BLaER1 treated with 17β-estradiol and CSF1 and Interleukin-3, amounts not matched to agents 10 nM and 100 nM (cell line): Measurements from ENCODE around the gene NFYC.

Experiments
- H3K27ac ChIP-seq, 11 experiments: shearing (Covaris generic); formaldehyde crosslinking; 2 replicates each; pipeline ENCODE4 v1.8.1; 2022
- H3K27me3 ChIP-seq, 11 experiments: shearing (Covaris generic); formaldehyde crosslinking; 2 replicates each; pipeline ENCODE4 v1.8.1; 2022
- H3K36me3 ChIP-seq, 11 experiments: shearing (Covaris generic); formaldehyde crosslinking; 2 replicates each; pipeline ENCODE4 v1.8.1; 2022
- H3K4me1 ChIP-seq, 10 experiments: shearing (Covaris generic); formaldehyde crosslinking; 2 replicates each; pipeline ENCODE4 v1.8.1; 2022
- H3K4me2 ChIP-seq, 11 experiments: shearing (Covaris generic); formaldehyde crosslinking; 2 replicates each; pipeline ENCODE4 v1.8.1; 2022
- H3K4me3 ChIP-seq, 10 experiments: shearing (Covaris generic); formaldehyde crosslinking; 2 replicates each; pipeline ENCODE4 v1.8.1; 2022
- H3K9ac ChIP-seq, 11 experiments: shearing (Covaris generic); formaldehyde crosslinking; 2 replicates each; pipeline ENCODE4 v1.8.1; 2022
- H3K9me3 ChIP-seq, 11 experiments: shearing (Covaris generic); formaldehyde crosslinking; replicated peaks in 1 of 11; 2 replicates each; pipeline ENCODE4 v1.8.1; 2022
- H4K20me1 ChIP-seq, 11 experiments: shearing (Covaris generic); formaldehyde crosslinking; 2 replicates each; pipeline ENCODE4 v1.8.1; 2022
- Cebpa-rat ChIP-seq, 11 experiments: shearing (Covaris generic); IDR thresholded peaks; 2 replicates each; pipeline ENCODE4 v1.8.1; 2022

The NFYC gene

DNA sequence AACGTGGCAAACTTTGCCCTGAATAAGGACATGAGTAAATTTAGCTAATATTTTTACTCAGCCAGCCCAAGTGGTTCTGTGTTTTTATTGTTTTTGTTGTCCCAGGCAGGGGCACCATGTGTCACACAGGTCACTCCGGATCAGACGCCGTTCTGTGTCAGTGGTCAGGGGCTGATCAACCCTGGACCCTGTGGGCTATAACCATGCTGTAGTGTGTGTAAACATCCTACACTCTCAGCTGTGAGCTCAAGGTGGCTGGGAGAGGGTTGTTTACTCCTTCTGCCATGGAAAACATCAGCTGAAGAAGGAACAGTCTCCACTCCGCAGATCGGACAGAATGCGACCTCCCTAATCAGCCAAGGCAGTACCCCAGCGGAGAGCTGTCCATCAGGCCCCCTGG lies 65.6 kb downstream of the NFYC start:
- Histone ChIP-seq H3K4me2 (no peak overlapping the region), H3K36me3 (peaks cover 90 to 100% (median 97%) of the 10 kb centered on the region in 11 experiments), H3K4me3 (no peak overlapping the region), H3K9me3 (no peaks in the 10 kb centered on the region), H4K20me1 (peaks cover 0 to 19% (median 0%) of the 10 kb centered on the region in 11 experiments; a peak in 5 of 22 replicates), H3K4me1 (peaks cover 0 to 13% (median 5%) of the 10 kb centered on the region in 10 experiments; a peak in 15 of 20 replicates), H3K27me3 (no peaks in the 10 kb centered on the region), H3K9ac (no peak overlapping the region), H3K27ac (no peak overlapping the region)
- TF ChIP-seq Cebpa-rat (IDR thresholded peaks at IDR 0.05), result no peak

DNA sequence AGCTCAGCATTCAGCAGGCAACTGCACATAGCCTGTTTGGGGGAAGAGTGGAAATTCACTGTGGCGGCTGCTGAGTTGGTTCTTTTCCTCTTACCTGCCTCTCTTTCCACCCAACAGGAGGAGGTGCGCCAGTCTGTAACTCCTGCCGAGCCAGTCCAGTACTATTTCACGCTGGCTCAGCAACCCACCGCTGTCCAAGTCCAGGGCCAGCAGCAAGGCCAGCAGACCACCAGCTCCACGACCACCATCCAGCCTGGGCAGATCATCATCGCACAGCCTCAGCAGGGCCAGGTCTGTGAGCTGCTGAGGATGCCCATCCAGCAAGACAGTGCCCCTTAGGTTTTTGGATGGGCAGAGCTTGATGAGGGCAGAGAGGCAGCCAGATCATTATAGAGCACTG lies 66.5 kb downstream of the NFYC start:
- Histone ChIP-seq H3K36me3 (peaks cover 91 to 99% (median 97%) of the 10 kb centered on the region in 11 experiments), H4K20me1 (peaks cover 0 to 19% (median 0%) of the 10 kb centered on the region in 11 experiments; a peak in 5 of 22 replicates), H3K4me2 (no peak overlapping the region), H3K9ac (no peak overlapping the region), H3K27ac (no peak overlapping the region), H3K9me3 (no peaks in the 10 kb centered on the region), H3K4me3 (no peak overlapping the region), H3K4me1 (peaks cover 0 to 22% (median 14%) of the 10 kb centered on the region in 10 experiments; a peak in 17 of 20 replicates), H3K27me3 (no peaks in the 10 kb centered on the region)
- TF ChIP-seq Cebpa-rat (IDR thresholded peaks at IDR 0.05), result no peak

GRCh38 chr1:40758578-40759343 lies 67.3 kb downstream of the NFYC start:
- H3K27me3 ChIP-seq, result no peaks in the 10 kb centered on the region
- H4K20me1 ChIP-seq, result peaks cover 0 to 22% (median 2%) of the 10 kb centered on the region in 11 experiments; a peak in 9 of 22 replicates
- H3K27ac ChIP-seq, result no peak overlapping the region
- TF ChIP-seq Cebpa-rat (IDR thresholded peaks at IDR 0.05), result no peak
- H3K4me1 ChIP-seq, result peaks cover 5 to 27% (median 21%) of the 10 kb centered on the region in 10 experiments
- no peaks in the 10 kb centered on the region for H3K9me3 ChIP-seq
- no peak overlapping the region for H3K4me2 ChIP-seq
- H3K36me3 ChIP-seq, result peaks cover 89 to 99% (median 95%) of the 10 kb centered on the region in 11 experiments
- no peak overlapping the region; a peak in 1 of 22 replicates for H3K9ac ChIP-seq
- no peak overlapping the region for H3K4me3 ChIP-seq

DNA sequence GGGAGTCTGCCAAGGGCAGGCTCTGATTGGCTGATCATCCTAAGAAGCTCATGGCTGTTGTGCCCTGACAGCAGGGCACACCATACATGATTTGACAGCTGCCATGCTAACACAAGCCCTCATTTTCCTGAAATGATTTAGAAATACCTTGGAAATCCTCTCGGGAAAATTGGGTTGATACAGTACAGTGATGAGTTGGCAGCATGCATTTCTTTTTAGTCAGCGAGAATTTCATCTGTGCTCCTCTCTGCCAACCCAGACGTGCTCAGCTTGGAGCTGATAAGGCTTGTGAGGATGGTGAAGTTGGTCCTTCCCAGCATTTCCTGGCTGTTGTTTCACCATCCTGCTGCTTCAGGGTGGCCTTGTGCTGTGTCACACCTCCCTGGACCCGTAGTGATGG lies 69.5 kb downstream of the NFYC start:
- no peak for TF ChIP-seq Cebpa-rat (IDR thresholded peaks at IDR 0.05)
- no peak overlapping the region for H3K27ac ChIP-seq
- no peak overlapping the region for H3K4me3 ChIP-seq
- no peaks in the 10 kb centered on the region for H3K27me3 ChIP-seq
- no peak overlapping the region for H3K9ac ChIP-seq
- H4K20me1 ChIP-seq, result peaks cover 0 to 36% (median 3%) of the 10 kb centered on the region in 11 experiments; a peak in 10 of 22 replicates
- H3K9me3 ChIP-seq, result no peaks in the 10 kb centered on the region
- no peak overlapping the region for H3K4me2 ChIP-seq
- peaks cover 86 to 99% (median 95%) of the 10 kb centered on the region in 11 experiments for H3K36me3 ChIP-seq
- H3K4me1 ChIP-seq, result peaks cover 8 to 35% (median 29%) of the 10 kb centered on the region in 10 experiments

GRCh38 chr1:40762144-40762923 lies 70.8 kb downstream of the NFYC start:
- Histone ChIP-seq H3K4me3 (no peak overlapping the region), H3K36me3 (peaks cover 86 to 99% (median 95%) of the 10 kb centered on the region in 11 experiments), H3K9ac (peak overlapping the region in 1 of 11 experiments; percentile 16; a peak in 1 of 22 replicates), H3K27ac (peak overlapping the region in 2 of 11 experiments; percentile 35 to 57; a peak in 2 of 22 replicates), H3K9me3 (no peaks in the 10 kb centered on the region), H3K4me2 (peak overlapping the region in 8 of 11 experiments; percentile 3 to 83 (median 48); a peak in 13 of 22 replicates), H3K4me1 (peaks cover 8 to 35% (median 29%) of the 10 kb centered on the region in 10 experiments), H4K20me1 (peaks cover 0 to 31% (median 3%) of the 10 kb centered on the region in 11 experiments; a peak in 10 of 22 replicates), H3K27me3 (no peaks in the 10 kb centered on the region)
- TF ChIP-seq Cebpa-rat (IDR thresholded peaks at IDR 0.05), result no peak

DNA sequence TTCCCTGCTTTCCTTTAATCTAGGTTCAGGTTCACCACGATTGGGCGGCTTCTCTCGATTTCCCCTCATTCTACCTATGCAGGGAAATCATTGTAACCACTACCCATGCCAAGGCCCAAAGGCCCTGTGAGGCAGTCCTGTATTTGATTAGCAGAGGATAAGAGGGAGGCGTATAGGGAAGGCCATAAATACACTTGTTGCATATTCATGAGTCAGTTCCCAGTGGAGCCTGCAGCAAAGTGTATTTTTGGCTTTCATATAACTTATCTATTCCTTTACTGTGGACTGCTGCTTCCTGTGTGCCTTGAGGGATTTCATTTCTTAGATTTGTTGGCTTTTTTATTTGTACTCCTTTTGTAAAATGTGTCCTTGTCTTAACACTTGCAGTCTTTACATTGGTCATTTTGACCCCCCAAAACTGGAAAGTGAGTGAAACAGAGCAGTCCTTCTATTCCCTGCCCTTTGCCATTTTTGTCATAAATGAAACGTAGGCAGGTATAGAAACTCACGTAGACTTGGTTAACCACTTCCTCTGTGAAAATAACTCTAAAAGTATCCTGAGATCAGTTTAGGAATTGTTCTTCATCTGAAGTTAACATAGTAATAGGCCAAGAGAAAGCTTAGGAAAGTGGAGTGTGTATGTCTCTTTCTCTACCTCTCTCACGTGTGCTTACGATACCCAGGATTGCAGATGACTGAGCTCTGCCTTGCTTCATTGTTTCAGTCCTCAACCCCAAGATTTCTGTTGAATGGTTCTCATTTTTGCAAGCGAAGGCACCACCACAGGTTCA lies 72.4 kb downstream of the NFYC start:
- Histone ChIP-seq H4K20me1 (peaks cover 0 to 32% (median 3%) of the 10 kb centered on the region in 11 experiments; a peak in 9 of 22 replicates), H3K4me1 (peaks cover 8 to 36% (median 32%) of the 10 kb centered on the region in 10 experiments), H3K9ac (peak overlapping the region in 4 of 11 experiments; percentile 2 to 51 (median 28); a peak in 1 of 22 replicates), H3K9me3 (no peaks in the 10 kb centered on the region), H3K36me3 (peaks cover 86 to 98% (median 95%) of the 10 kb centered on the region in 11 experiments), H3K4me3 (no peak overlapping the region; a peak in 1 of 20 replicates), H3K4me2 (peak overlapping the region in 9 of 11 experiments; percentile 37 to 84 (median 72); a peak in 18 of 22 replicates), H3K27me3 (no peaks in the 10 kb centered on the region), H3K27ac (peak overlapping the region in 1 of 11 experiments; percentile 27; a peak in 1 of 22 replicates)
- no peak for TF ChIP-seq Cebpa-rat (IDR thresholded peaks at IDR 0.05)

- Histone ChIP-seq H3K27ac (no peak overlapping the region), H3K9ac (no peak overlapping the region)
Observed at GRCh38 chr1:40764981-40765380, 73.5 kb downstream of the NFYC start.

DNA sequence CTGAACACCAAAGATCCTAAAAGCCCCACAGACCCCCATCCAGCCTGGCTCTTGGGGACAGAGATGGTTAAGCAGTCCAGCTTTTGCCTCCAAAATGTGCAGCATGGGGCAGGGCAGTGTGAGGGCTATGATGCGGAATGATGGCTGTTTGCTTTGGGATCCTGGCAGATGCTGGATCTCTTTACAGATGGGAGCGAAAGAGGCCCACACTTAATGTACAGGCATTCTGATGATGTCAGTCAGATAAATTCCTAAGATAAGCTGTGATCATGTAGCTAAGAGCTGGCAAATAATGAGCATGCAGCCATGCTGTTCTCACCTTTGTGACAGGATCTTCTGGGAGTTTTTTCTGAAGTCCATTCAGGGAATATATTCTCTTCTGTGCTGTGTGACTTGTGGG lies 74.5 kb downstream of the NFYC start:
- TF ChIP-seq Cebpa-rat (IDR thresholded peaks at IDR 0.05), result no peak

More at GRCh38 chr1:40764981-40765380, 73.5 kb downstream of the NFYC start:
- no peak for TF ChIP-seq Cebpa-rat (IDR thresholded peaks at IDR 0.05)
- Histone ChIP-seq H3K4me3 (no peak overlapping the region), H4K20me1 (peaks cover 0 to 39% (median 3%) of the 10 kb centered on the region in 11 experiments; a peak in 10 of 22 replicates), H3K4me1 (peaks cover 14 to 47% (median 42%) of the 10 kb centered on the region in 10 experiments), H3K36me3 (peaks cover 81 to 98% (median 93%) of the 10 kb centered on the region in 11 experiments), H3K27me3 (no peaks in the 10 kb centered on the region), H3K4me2 (no peak overlapping the region), H3K9me3 (no peaks in the 10 kb centered on the region)

More for the DNA sequence above, 74.5 kb downstream of the NFYC start:
- H4K20me1 ChIP-seq, result peaks cover 0 to 39% (median 8%) of the 10 kb centered on the region in 11 experiments; a peak in 12 of 22 replicates
- peaks cover 14 to 53% (median 50%) of the 10 kb centered on the region in 10 experiments for H3K4me1 ChIP-seq
- no peak overlapping the region for H3K27ac ChIP-seq
- H3K4me2 ChIP-seq, result no peak overlapping the region
- peaks cover 77 to 98% (median 91%) of the 10 kb centered on the region in 11 experiments for H3K36me3 ChIP-seq
- no peak overlapping the region for H3K9ac ChIP-seq
- H3K9me3 ChIP-seq, result no peaks in the 10 kb centered on the region
- H3K27me3 ChIP-seq, result no peaks in the 10 kb centered on the region
- no peak overlapping the region for H3K4me3 ChIP-seq
